Right atrium auricular region (tissue), 2 donors: ENCODE data around the gene CHRNA4. TPM values are rescaled to one million over a fixed set of nuclear protein-coding genes. Genes with fewer than 3 reads are reported as not detected.

ENCODE experiments used
- DNase-seq: peaks from one replicate; pipeline ENCODE4 v3.0.0-alpha.2; 2019; ENCODE audit warnings: low spot score
- H3K27ac ChIP-seq, 2 donors: fragments of 200-600 bp; sonication (generic); 1 replicate in 1 of 2; 2 replicates in 1 of 2; pipeline ENCODE4 v1.5.1; 2016 to 2019
- H3K27me3 ChIP-seq, 2 donors: fragments of 200-600 bp; sonication (generic); one replicate each; pipeline versions ENCODE4 v1.5.1 to v1.6.0; 2017 to 2019
- H3K36me3 ChIP-seq: fragments of 200-600 bp; sonication (generic); one replicate; pipeline ENCODE4 v1.5.1; 2016
- H3K4me1 ChIP-seq, 2 donors: fragments of 200-600 bp; sonication (generic); one replicate each; pipeline versions ENCODE4 v1.5.1 to v1.6.0; 2017 to 2019
- H3K4me3 ChIP-seq, 2 donors: fragments of 200-600 bp; sonication (generic); 1 replicate in 1 of 2; 2 replicates in 1 of 2; pipeline ENCODE4 v1.5.1; 2017 to 2019; ENCODE audit warnings: mild to moderate bottlenecking in 1 of 2, moderate library complexity in 1 of 2
- H3K9me3 ChIP-seq, 2 donors: fragments of 200-600 bp; sonication (generic); one replicate each; pipeline ENCODE4 v1.5.1; 2019
- CTCF ChIP-seq, 2 donors: fragments of 200-600 bp; sonication (generic); IDR thresholded peaks; one replicate each; pipeline ENCODE4 v1.5.1; 2019; ENCODE audit warnings: antibody characterized with exemption in 2 of 2
- total RNA-seq, 2 donors: library from RNA; depleted of rRNA; stranded (reverse); fragments of >200 nt; gene quantifications; one replicate each; pipeline ENCODE4 v1.1.0, GENCODE V29; 2016

Gene CHRNA4
- total RNA-seq, 2 donors from 2014 or later: not detected

- H3K4me1 ChIP-seq: no peaks in the 10 kb centered on the region
- H3K4me3 ChIP-seq: no peak overlapping the region
- TF ChIP-seq CTCF (IDR thresholded peaks at IDR 0.05): no peak
- H3K27me3 ChIP-seq: no peaks in the 10 kb centered on the region
- no peaks in the 10 kb centered on the region for H3K9me3 ChIP-seq
- H3K27ac ChIP-seq: no peak overlapping the region
- no peaks in the 10 kb centered on the region for H3K36me3 ChIP-seq
- DNase-seq: no peak
These were observed 45.6 kb upstream of the CHRNA4 start for GRCh38 chr20:63406617-63407245.

- Histone ChIP-seq H3K4me3 (no peak overlapping the region), H3K4me1 (no peaks in the 10 kb centered on the region), H3K27me3 (no peaks in the 10 kb centered on the region), H3K36me3 (no peaks in the 10 kb centered on the region), H3K27ac (no peak overlapping the region), H3K9me3 (no peaks in the 10 kb centered on the region)
- no peak for DNase-seq
- no peak for TF ChIP-seq CTCF (IDR thresholded peaks at IDR 0.05)
These were observed 44.9 kb upstream of the CHRNA4 start for GRCh38 chr20:63406011-63406410.

GRCh38 chr20:63405102-63405730 lies 44.1 kb upstream of the CHRNA4 start:
- H3K4me3 ChIP-seq: no peak overlapping the region
- H3K27me3 ChIP-seq: no peaks in the 10 kb centered on the region
- no peaks in the 10 kb centered on the region for H3K9me3 ChIP-seq
- TF ChIP-seq CTCF (IDR thresholded peaks at IDR 0.05): no peak
- H3K4me1 ChIP-seq: no peaks in the 10 kb centered on the region
- H3K36me3 ChIP-seq: no peaks in the 10 kb centered on the region
- H3K27ac ChIP-seq: no peak overlapping the region
- no peak for DNase-seq

GRCh38 chr20:63404129-63405085 lies 43.3 kb upstream of the CHRNA4 start:
- Histone ChIP-seq H3K4me1 (no peaks in the 10 kb centered on the region), H3K27me3 (no peaks in the 10 kb centered on the region), H3K4me3 (no peak overlapping the region), H3K9me3 (no peaks in the 10 kb centered on the region), H3K27ac (no peak overlapping the region), H3K36me3 (no peaks in the 10 kb centered on the region)
- no peak for DNase-seq
- TF ChIP-seq CTCF (IDR thresholded peaks at IDR 0.05): no peak

GRCh38 chr20:63403403-63404105 lies 42.4 kb upstream of the CHRNA4 start:
- no peaks in the 10 kb centered on the region for H3K36me3 ChIP-seq
- DNase-seq: no peak
- TF ChIP-seq CTCF (IDR thresholded peaks at IDR 0.05): no peak
- H3K4me1 ChIP-seq: no peaks in the 10 kb centered on the region
- H3K4me3 ChIP-seq: no peak overlapping the region
- H3K27ac ChIP-seq: no peak overlapping the region
- no peaks in the 10 kb centered on the region for H3K27me3 ChIP-seq
- H3K9me3 ChIP-seq: no peaks in the 10 kb centered on the region
